GM12892 (cell line): ENCODE measurements around the gene UBE2K.

Experiments used
- POLR2A ChIP-seq: IDR thresholded peaks from 2 replicates; pipeline ENCODE4 v1.6.1; 2011; ENCODE audit warnings: low read depth, low read length, control low read depth
- POLR2AphosphoS5 ChIP-seq: IDR thresholded peaks from 2 replicates; pipeline ENCODE4 v1.6.1; 2011; ENCODE audit warnings: low read depth, low read length, control low read depth
- TAF1 ChIP-seq: IDR thresholded peaks from 2 replicates; pipeline ENCODE4 v1.6.1; 2011; ENCODE audit warnings: low read depth, mild to moderate bottlenecking, control low read depth, low read length, borderline replicate concordance

GRCh38 chr4:39822662-39823061, 124.7 kb downstream of the UBE2K start:
- TF ChIP-seq POLR2AphosphoS5 (no peak), POLR2A (no peak), TAF1 (no peak)
